ENCODE results near the gene CTPS1. TPM values are rescaled to one million over a fixed set of nuclear protein-coding genes. Genes with fewer than 3 reads are reported as not detected.

Gene CTPS1
- total and polyA plus RNA-seq, 2 experiments from 2014 or later, result 31.9 to 44.9 TPM

DNA sequence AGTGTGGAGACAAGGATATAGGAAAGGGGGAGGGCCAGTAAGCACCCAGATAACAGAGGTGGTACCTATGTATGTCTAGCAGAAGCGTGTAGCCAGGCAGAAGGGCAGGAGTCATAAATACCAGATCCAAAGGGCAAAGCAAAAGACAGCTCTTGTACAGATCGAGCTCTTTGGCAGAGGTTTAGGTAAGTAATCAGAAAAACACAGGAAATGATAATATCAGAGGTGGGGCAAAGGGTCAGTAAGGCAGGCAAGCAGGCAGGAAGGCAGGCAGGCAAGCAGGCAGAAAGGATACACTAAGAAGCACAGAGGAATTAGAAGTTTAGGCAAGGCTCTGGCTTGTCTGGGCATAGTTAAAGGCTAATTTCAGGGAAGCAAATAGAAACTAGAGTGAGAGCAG is 64.7 kb downstream of the CTPS1 start:
- no peak overlapping the region for H3K4me2 ChIP-seq
- no peaks in the 10 kb centered on the region for H3K4me1 ChIP-seq (ENCODE audit: insufficient read depth)
- no peaks in the 10 kb centered on the region for H3K79me2 ChIP-seq
- no peak for DNase-seq (ENCODE audit: low spot score)
- TF ChIP-seq EZH2 (IDR thresholded peaks at IDR 0.05; ENCODE audit: borderline replicate concordance), result no peak
- no peak for TF ChIP-seq EZH2phosphoT487 (IDR thresholded peaks at IDR 0.05; ENCODE audit: low read depth, severe bottlenecking, unreplicated experiment)
- TF ChIP-seq CTCF (IDR thresholded peaks at IDR 0.05; ENCODE audit: poor library complexity), result no peak
- no peaks in the 10 kb centered on the region for H3K36me3 ChIP-seq (replicated peaks; ENCODE audit: insufficient read depth, low read depth)
- H3K9me3 ChIP-seq (ENCODE audit: low read depth), result no peaks in the 10 kb centered on the region
- H2AFZ ChIP-seq, result no peak overlapping the region
- no peak overlapping the region for H3K27ac ChIP-seq
- no peaks in the 10 kb centered on the region for H3K27me3 ChIP-seq
- 70% methylated on average over 2 of the region's 2 CpGs for whole genome bisulfite sequencing (ENCODE audit: low lambda C conversion rate, missing lambda C conversion rate)
- no peak overlapping the region for H3K4me3 ChIP-seq
- no peaks in the 10 kb centered on the region for H4K20me1 ChIP-seq (ENCODE audit: insufficient read depth, poor library complexity, severe bottlenecking)
- H3K9me2 ChIP-seq (replicated peaks; ENCODE audit: insufficient read depth), result no peaks in the 10 kb centered on the region

DNA sequence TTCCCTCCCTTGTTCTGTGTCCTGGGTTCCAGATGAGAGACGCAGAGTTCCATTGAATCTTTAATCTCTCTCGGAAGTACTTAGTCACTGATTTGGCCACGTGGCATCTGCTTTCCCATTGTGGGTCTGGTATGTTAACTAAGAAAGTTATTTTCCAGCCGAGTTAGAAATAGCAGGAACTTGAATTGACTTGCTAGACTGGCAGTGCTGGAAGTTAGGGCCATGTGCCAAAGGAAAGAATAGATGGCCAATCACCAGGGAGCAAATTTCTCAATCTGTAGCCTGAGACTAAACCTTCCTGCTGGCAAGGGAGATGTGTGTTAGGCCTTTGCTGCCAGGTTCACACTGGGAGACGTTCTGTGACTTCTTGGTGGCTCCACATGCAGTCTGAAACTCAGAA is 66.2 kb downstream of the CTPS1 start:
- no peaks in the 10 kb centered on the region for H3K36me3 ChIP-seq (replicated peaks; ENCODE audit: insufficient read depth, low read depth)

GRCh38 chr1:41046347-41046775 is 66.9 kb downstream of the CTPS1 start:
- Histone ChIP-seq H3K9me3 (ENCODE audit: low read depth) (no peaks in the 10 kb centered on the region), H3K4me2 (no peak overlapping the region), H3K9me2 (replicated peaks; ENCODE audit: insufficient read depth) (no peaks in the 10 kb centered on the region), H3K4me1 (ENCODE audit: insufficient read depth) (no peaks in the 10 kb centered on the region), H3K27me3 (no peaks in the 10 kb centered on the region), H3K36me3 (replicated peaks; ENCODE audit: insufficient read depth, low read depth) (no peaks in the 10 kb centered on the region), H3K27ac (no peak overlapping the region), H3K4me3 (no peak overlapping the region), H2AFZ (no peak overlapping the region), H3K79me2 (no peaks in the 10 kb centered on the region), H4K20me1 (ENCODE audit: insufficient read depth, poor library complexity, severe bottlenecking) (no peaks in the 10 kb centered on the region)
- no peak for DNase-seq (ENCODE audit: low spot score)
- WGBS (ENCODE audit: low lambda C conversion rate, missing lambda C conversion rate), result 75% methylated on average over 10 of the region's 10 CpGs
- TF ChIP-seq CTCF (IDR thresholded peaks at IDR 0.05; ENCODE audit: poor library complexity) (no peak), EZH2 (IDR thresholded peaks at IDR 0.05; ENCODE audit: borderline replicate concordance) (no peak), EZH2phosphoT487 (IDR thresholded peaks at IDR 0.05; ENCODE audit: low read depth, severe bottlenecking, unreplicated experiment) (no peak)

More for the DNA sequence above, 66.2 kb downstream of the CTPS1 start:
- Histone ChIP-seq H3K27ac (no peak overlapping the region), H3K79me2 (no peaks in the 10 kb centered on the region), H3K9me3 (ENCODE audit: low read depth) (no peaks in the 10 kb centered on the region), H2AFZ (no peak overlapping the region), H3K9me2 (replicated peaks; ENCODE audit: insufficient read depth) (no peaks in the 10 kb centered on the region), H3K4me2 (no peak overlapping the region), H3K4me3 (no peak overlapping the region), H3K4me1 (ENCODE audit: insufficient read depth) (no peaks in the 10 kb centered on the region), H3K27me3 (no peaks in the 10 kb centered on the region), H4K20me1 (ENCODE audit: insufficient read depth, poor library complexity, severe bottlenecking) (no peaks in the 10 kb centered on the region)
- WGBS (ENCODE audit: low lambda C conversion rate, missing lambda C conversion rate), result 87% methylated on average over 5 of the region's 5 CpGs
- no peak for DNase-seq (ENCODE audit: low spot score)
- TF ChIP-seq EZH2 (IDR thresholded peaks at IDR 0.05; ENCODE audit: borderline replicate concordance) (no peak), CTCF (IDR thresholded peaks at IDR 0.05; ENCODE audit: poor library complexity) (no peak), EZH2phosphoT487 (IDR thresholded peaks at IDR 0.05; ENCODE audit: low read depth, severe bottlenecking, unreplicated experiment) (no peak)

DNA sequence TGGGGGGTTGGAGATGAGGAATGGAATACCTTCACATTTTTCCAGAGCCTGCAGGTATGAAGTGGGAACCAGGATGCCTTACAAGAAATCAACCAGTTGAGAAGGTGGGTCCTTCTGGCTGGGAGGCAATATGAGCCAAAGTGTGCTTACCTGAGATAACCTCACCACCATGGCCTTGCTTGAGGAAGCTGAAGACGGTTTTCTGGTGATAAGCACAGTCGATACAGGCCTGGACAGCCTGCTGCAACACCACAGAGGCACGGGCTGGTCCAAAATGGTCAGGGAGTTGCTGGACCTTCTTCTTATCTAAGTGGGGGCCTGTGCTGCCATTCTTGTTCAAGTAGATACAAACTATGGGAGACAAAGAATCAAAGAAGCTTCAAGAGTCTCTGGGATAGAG is 69.0 kb downstream of the CTPS1 start:
- H3K36me3 ChIP-seq (replicated peaks; ENCODE audit: insufficient read depth, low read depth), result no peaks in the 10 kb centered on the region
- no peak overlapping the region for H3K27ac ChIP-seq
- no peaks in the 10 kb centered on the region for H3K9me2 ChIP-seq (replicated peaks; ENCODE audit: insufficient read depth)
- no peak for DNase-seq (ENCODE audit: low spot score)
- no peaks in the 10 kb centered on the region for H4K20me1 ChIP-seq (ENCODE audit: insufficient read depth, poor library complexity, severe bottlenecking)
- H3K79me2 ChIP-seq, result no peaks in the 10 kb centered on the region
- WGBS (ENCODE audit: low lambda C conversion rate, missing lambda C conversion rate), result 97% methylated on average over 3 of the region's 3 CpGs
- no peaks in the 10 kb centered on the region for H3K27me3 ChIP-seq
- H2AFZ ChIP-seq, result no peak overlapping the region
- H3K9me3 ChIP-seq (ENCODE audit: low read depth), result no peaks in the 10 kb centered on the region
- H3K4me1 ChIP-seq (ENCODE audit: insufficient read depth), result no peaks in the 10 kb centered on the region
- no peak overlapping the region for H3K4me3 ChIP-seq
- no peak for TF ChIP-seq EZH2 (IDR thresholded peaks at IDR 0.05; ENCODE audit: borderline replicate concordance)
- TF ChIP-seq EZH2phosphoT487 (IDR thresholded peaks at IDR 0.05; ENCODE audit: low read depth, severe bottlenecking, unreplicated experiment), result no peak
- no peak for TF ChIP-seq CTCF (IDR thresholded peaks at IDR 0.05; ENCODE audit: poor library complexity)
- H3K4me2 ChIP-seq, result no peak overlapping the region

Measured in hepatocyte (in vitro differentiated cells).